ENCODE results near the gene NT5DC4. TPM values are rescaled to one million over a fixed set of nuclear protein-coding genes. Genes with fewer than 3 reads are reported as not detected.
"Not testable (repeated sequence)": the region's sequence is repeated elsewhere in the genome, so short reads cannot be mapped to it uniquely, and the experiment has no call there.

Gene NT5DC4
- total RNA-seq, 2 experiments from 2014 or later, result not detected

DNA sequence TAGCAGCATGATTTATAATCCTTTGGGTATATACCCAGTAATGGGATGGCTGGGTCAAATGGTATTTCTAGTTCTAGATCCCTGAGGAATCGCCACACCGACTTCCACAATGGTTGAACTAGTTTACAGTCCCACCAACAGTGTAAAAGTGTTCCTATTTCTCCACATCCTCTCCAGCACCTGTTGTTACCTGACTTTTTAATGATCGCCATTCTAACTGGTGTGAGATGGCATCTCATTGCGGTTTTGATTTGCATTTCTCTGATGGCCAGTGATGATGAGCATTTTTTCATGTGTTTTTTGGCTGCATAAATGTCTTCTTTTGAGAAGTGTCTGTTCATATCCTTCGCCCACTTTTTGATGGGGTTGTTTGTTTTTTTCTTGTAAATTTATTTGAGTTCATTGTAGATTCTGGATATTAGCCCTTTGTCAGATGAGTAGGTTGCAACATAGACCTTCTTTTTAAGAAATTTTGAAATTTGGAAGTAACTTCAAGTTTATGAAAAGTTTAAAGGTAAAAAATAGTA lies 3.9 kb upstream of the NT5DC4 start:
- peaks cover 12% of the 10 kb centered on the region for H3K27me3 Mint-ChIP-seq
- H3K4me3 Mint-ChIP-seq; H3K9me3 Mint-ChIP-seq (ENCODE audit: low read depth); H3K36me3 Mint-ChIP-seq; ATAC-seq; DNase-seq; H3K27ac Mint-ChIP-seq; CTCF ChIA-PET: not testable (repeated sequence)
- H3K4me1 Mint-ChIP-seq, result peaks cover 10% of the 10 kb centered on the region

DNA sequence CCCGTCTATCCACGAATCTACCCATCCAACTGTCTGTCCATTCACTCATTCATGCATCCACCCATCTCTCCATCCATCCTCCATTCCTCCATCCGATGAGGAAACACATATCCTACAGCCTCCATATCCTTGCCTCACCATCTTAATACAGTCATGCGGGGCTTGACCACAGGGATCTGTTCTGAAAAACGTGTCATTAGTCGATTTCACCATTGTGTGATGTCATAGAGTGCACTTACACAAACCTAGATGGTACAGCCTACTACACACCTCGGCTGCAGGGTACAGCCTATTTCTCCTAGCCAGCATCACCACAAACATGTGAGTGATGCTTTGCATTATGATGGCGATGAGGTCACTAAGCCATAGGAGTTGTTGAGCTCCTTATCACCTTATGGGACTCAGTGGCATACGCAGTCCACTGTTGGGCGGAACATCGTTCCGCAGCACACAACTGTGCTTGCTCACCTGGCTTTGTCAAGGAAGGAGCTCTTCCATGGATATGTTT lies 1.9 kb upstream of the NT5DC4 start:
- Mint-ChIP-seq H3K4me3 (no peak overlapping the region), H3K27ac (no peak overlapping the region), H3K9me3 (ENCODE audit: low read depth) (no peaks in the 10 kb centered on the region), H3K27me3 (peaks cover 8% of the 10 kb centered on the region), H3K36me3 (no peaks in the 10 kb centered on the region), H3K4me1 (no peaks in the 10 kb centered on the region)
- CTCF ChIA-PET, result interaction anchor here (1.1 to 1.4 kb wide), 5 partner anchors 13 to 119 kb away, joined by 3 to 5 read pairs (median 4); partner anchors contain the start of gene SLC20A1
- ATAC-seq (no peak), DNase-seq (no peak)

DNA sequence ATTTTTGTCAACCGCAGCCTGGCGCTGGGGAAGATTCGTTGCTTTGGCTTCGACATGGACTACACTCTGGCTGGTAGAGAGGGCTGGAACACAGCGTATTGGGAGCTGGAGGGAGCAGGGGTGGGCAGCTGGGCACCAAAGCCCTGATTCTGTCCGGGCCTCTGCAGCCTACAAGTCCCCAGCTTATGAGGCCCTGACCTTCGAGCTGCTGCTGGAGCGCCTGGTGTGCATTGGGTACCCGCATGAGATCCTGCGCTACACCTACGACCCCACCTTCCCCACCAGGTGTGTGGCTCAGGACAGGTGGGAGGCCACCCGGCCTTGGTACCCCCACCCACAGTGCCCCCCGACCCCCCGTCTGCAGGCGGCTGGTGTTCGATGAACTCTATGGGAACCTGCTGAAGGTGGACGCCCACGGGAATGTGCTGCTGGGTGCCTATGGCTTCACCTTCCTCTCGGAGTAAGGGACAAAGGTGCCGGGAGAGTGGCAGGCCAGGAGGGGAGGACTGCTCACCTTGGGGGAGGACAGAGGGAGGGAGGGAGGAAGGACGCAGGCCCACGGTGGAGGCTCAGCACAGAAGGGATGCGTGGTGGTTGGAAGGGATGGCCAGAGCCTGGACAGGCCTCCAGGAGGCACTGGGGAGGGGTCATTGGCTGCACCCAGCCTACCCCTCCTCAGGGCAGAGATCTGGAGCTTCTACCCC lies 1.2 kb downstream of the NT5DC4 start:
- CTCF ChIA-PET, result interaction anchor here (0.8 to 14.1 kb wide), 5 partner anchors 15 to 118 kb away, joined by 3 to 247 read pairs (median 5); no protein-coding TSS in a partner anchor
- ATAC-seq (no peak), DNase-seq (no peak)
- peaks cover 8% of the 10 kb centered on the region for H3K27me3 Mint-ChIP-seq
- no peaks in the 10 kb centered on the region for H3K9me3 Mint-ChIP-seq (ENCODE audit: low read depth)
- no peak overlapping the region for H3K4me3 Mint-ChIP-seq
- no peak overlapping the region for H3K27ac Mint-ChIP-seq
- H3K4me1 Mint-ChIP-seq, result peaks cover 14% of the 10 kb centered on the region
- no peaks in the 10 kb centered on the region for H3K36me3 Mint-ChIP-seq

DNA sequence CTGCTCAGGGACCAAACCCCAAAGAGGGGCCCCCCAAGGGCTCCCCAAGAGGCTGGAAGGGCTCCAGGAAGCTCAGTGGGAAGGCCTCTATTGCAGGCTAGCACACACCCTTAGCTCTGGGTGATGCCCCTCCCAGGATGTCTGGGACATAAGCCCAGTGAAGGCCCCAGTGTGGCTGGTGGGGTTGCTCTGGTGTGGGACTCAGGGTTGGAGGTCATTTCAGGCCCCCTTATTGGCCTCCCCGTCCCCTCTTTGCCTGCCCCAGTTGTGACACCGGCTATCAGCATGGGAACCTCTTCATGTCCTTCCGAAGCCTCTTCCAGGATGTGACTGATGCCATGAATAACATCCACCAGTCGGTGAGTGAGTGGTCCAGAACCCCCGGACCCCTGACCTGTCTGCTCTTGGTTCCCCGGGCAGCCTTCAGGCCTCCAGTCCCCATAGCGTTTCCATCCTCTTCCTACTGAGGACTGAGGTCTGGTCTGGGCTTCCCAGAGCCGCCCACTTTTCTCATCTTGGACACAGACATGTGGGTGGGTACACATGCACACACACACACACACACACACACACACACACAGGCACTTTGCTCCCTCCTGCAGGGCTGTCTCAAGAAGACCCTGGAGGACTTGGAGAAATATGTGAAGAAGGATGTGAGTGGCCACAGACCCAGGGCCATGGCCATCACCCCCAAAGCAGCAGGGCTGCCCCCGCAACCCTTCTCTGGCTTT lies 2.2 kb downstream of the NT5DC4 start:
- Mint-ChIP-seq H3K4me1 (peaks cover 14% of the 10 kb centered on the region), H3K9me3 (ENCODE audit: low read depth) (no peaks in the 10 kb centered on the region), H3K36me3 (no peaks in the 10 kb centered on the region), H3K27me3 (peaks cover 11% of the 10 kb centered on the region), H3K27ac (no peak overlapping the region), H3K4me3 (no peak overlapping the region)
- no peak for ATAC-seq
- DNase-seq, result no peak
- CTCF ChIA-PET, result interaction anchor here (1.6 to 14.1 kb wide), 5 partner anchors 16 to 119 kb away, joined by 5 to 247 read pairs (median 59); no protein-coding TSS in a partner anchor

DNA sequence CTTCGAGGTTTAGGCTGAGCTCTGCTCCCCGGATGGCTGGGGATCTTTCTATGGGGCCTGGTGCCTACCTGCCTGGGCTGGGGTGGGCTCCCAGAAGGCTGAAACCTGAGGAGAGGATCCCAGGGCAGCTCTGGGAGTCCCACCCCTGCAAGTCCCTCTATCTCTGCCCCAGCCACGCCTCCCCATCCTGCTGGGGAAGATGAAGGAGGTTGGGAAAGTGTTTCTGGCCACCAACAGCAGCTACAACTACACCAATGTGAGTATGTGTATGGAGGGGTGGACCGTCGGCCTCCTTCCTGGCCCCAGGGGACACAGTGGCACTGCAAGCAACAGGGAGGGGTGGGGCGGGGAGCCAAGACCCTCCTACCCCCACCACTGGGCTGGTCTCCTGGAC lies 2.7 kb downstream of the NT5DC4 start:
- no peak for ATAC-seq
- no peak for DNase-seq
- H3K27ac Mint-ChIP-seq, result no peak overlapping the region
- CTCF ChIA-PET, result interaction anchor here (1.3 to 14.1 kb wide), 5 partner anchors 16 to 120 kb away, joined by 4 to 247 read pairs (median 59); no protein-coding TSS in a partner anchor
- H3K27me3 Mint-ChIP-seq, result peaks cover 17% of the 10 kb centered on the region
- no peaks in the 10 kb centered on the region for H3K36me3 Mint-ChIP-seq
- H3K9me3 Mint-ChIP-seq (ENCODE audit: low read depth), result no peaks in the 10 kb centered on the region
- H3K4me3 Mint-ChIP-seq, result no peak overlapping the region
- H3K4me1 Mint-ChIP-seq, result peaks cover 17% of the 10 kb centered on the region

DNA sequence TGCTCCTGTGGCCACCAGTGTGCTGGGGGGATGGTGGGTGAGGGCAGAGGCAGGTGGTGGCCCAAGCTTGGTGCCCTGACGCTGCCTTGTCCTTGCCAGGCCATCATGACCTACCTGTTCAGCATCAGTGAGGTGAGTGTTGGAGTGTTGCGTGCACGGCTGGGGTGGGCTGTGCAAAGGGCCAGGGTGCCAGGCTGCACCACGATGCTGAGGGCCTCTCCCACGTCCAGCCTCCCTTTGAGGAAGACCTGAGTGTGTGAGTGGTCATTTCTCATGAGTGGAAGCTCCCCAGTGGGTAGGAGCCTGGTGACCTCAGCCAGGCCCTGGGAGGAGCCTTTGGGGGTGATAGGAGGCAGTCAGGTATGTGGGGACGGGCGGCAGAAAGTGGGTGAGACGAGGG lies 3.2 kb downstream of the NT5DC4 start:
- Mint-ChIP-seq H3K27ac (no peak overlapping the region), H3K36me3 (no peaks in the 10 kb centered on the region), H3K9me3 (ENCODE audit: low read depth) (no peaks in the 10 kb centered on the region), H3K4me3 (no peak overlapping the region), H3K4me1 (peaks cover 17% of the 10 kb centered on the region), H3K27me3 (peaks cover 14% of the 10 kb centered on the region)
- no peak for DNase-seq
- CTCF ChIA-PET, result interaction anchor here (1.3 to 14.1 kb wide), 8 partner anchors 13 to 162 kb away, joined by 4 to 247 read pairs (median 41); partner anchors contain the start of gene CHCHD5
- no peak for ATAC-seq

DNA sequence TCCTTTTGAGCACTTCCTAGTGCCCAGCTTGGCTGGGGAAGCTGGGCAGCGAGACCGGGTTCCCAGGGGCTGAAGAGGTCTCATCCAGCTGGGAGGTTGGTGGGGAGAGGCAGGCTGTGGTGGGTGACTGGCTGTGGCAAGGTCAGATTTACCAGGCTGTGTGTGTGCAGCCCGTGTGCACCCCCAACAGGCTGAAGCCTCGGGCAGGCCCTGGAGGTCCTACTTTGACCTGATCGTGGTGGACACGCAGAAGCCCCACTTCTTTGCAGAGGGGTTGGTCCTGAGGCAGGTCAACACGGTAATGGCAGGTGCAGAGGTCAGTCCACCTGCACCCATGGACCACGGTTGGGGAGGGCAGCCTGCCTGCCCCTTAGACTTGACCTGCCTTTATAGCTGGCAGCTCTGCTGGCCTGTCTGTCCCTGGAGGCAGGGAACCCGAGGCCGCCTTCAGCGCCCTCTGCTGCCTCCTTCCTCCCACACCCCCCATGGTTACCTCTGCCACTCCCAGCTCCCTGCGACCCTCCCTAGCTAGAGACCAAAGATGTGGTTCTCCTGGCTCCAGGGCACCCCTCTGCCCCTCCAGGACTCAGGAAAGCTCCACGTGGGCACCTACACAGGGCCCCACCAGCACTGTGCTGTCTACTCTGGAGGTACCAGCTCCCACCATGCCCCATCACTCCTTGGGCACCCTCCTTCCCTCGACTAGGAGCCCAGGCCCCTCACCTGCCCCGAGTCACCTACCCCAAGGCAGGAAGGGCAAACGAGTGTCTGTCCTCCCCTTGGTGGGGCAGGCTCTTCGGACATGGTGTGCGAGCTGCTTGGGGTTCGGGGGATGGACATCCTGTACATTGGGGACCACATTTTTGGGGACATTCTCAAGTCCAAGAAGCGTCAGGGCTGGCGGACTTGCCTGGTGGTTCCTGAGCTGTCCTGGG lies 4.0 kb downstream of the NT5DC4 start:
- H3K4me1 Mint-ChIP-seq, result peaks cover 17% of the 10 kb centered on the region
- DNase-seq, result no peak

DNA sequence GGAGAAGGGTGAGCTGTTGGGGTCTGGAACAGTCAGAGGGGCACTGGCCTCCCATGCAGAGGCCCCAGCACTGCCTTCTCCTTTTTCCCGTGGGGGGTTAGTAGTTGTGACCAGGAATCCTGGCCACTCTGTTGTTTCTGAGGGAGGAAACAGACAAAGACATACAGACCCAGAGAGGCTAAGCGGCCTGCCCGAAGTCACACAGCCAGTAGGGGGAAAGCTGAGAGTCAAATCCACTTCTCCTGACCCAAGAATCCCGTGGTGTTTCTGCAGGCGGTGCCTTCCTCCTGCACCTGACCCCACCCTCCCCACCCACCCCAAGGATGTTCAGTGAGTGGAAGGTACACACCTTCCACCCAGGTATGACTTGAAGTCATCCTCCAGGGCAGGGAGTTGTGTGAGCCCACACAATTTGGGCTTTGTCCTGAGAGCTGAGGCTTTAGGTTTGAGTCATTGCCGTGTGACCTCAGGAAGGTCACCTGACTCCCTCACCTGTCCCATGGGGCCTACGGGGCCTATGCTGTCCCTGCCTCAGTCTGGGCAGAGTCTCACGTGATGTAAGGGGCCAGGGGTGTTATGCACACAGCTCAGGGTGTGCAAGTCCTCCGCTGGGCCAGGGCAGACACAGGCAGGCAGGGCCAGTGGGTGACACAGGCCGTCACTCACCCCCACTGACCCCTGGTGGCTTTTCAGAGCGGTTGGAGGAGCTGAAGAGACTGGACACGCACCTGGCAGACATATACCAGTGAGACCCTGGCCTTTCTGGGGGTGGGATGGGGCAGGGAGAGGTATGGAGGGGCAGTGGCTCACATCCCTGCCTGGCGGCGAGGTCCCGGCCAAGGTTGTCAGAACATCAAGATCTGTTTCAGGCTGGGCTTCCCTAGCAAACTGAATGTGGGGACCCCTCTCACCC lies 5.0 kb downstream of the NT5DC4 start:
- H3K9me3 Mint-ChIP-seq (ENCODE audit: low read depth), result no peaks in the 10 kb centered on the region
- DNase-seq (no peak), ATAC-seq (no peak)
- CTCF ChIA-PET, result interaction anchor here (0.6 to 14.1 kb wide), 41 partner anchors 12 to 215 kb away, joined by 3 to 247 read pairs (median 5); partner anchors contain the start of genes CHCHD5, IL1B and SLC20A1
- peaks cover 10% of the 10 kb centered on the region for H3K27me3 Mint-ChIP-seq
- no peak overlapping the region for H3K27ac Mint-ChIP-seq
- H3K36me3 Mint-ChIP-seq, result no peaks in the 10 kb centered on the region
- peaks cover 17% of the 10 kb centered on the region for H3K4me1 Mint-ChIP-seq
- H3K4me3 Mint-ChIP-seq, result no peak overlapping the region

More for the DNA sequence above, 4.0 kb downstream of the NT5DC4 start:
- CTCF ChIA-PET, result interaction anchor here (0.6 to 14.1 kb wide), 20 partner anchors 13 to 216 kb away, joined by 3 to 247 read pairs (median 6); partner anchors contain the start of gene CHCHD5
- no peak overlapping the region for H3K4me3 Mint-ChIP-seq
- H3K36me3 Mint-ChIP-seq, result no peaks in the 10 kb centered on the region
- H3K9me3 Mint-ChIP-seq (ENCODE audit: low read depth), result no peaks in the 10 kb centered on the region
- peak overlapping the region; percentile 15 for H3K27ac Mint-ChIP-seq
- peaks cover 14% of the 10 kb centered on the region for H3K27me3 Mint-ChIP-seq
- no peak for ATAC-seq

DNA sequence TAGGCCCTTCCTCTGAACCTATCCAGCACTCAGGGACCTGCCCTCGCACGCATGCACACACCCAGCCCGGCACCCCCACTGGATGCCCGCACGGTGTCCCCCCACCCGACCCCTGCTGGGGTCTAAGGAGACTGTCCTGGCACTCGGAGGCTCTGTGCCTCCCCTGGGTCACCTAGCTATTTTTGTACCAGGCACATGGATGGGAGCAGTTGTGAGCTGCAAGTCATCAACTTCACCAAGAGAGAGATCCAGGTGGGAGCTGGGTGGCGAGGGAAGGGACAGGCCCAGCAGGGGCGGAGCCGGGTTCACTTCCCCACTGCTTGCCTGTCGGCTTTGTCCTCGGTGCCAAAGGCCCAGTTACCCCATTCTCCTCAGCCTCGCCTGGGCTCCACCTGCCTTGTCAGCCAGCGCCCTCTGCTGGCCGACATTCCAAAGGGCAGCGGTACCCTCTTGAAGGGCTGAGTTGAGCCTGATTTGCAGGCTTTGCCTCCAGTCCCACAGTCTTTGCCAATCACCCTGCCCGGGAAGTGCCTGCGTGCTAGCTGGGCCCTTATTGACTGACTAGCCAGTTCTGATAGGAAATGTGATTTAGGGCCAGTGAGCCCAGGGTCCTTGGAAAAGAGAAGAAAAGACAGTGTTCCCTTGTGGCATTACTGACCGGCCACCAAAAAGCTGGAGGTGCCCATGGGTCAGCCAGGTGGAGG lies 5.8 kb downstream of the NT5DC4 start:
- peak; percentile 93 for DNase-seq
- H3K36me3 Mint-ChIP-seq, result no peaks in the 10 kb centered on the region
- no peak overlapping the region for H3K4me3 Mint-ChIP-seq
- ATAC-seq, result peak; percentile 99
- H3K27me3 Mint-ChIP-seq, result peaks cover 10% of the 10 kb centered on the region
- peaks cover 19% of the 10 kb centered on the region for H3K4me1 Mint-ChIP-seq
- CTCF ChIA-PET, result interaction anchor here (0.6 to 14.1 kb wide), 40 partner anchors 11 to 245 kb away, joined by 3 to 247 read pairs (median 4); partner anchors contain the start of genes CHCHD5, IL1B and SLC20A1
- peak overlapping the region; percentile 75 for H3K27ac Mint-ChIP-seq
- H3K9me3 Mint-ChIP-seq (ENCODE audit: low read depth), result no peaks in the 10 kb centered on the region

DNA sequence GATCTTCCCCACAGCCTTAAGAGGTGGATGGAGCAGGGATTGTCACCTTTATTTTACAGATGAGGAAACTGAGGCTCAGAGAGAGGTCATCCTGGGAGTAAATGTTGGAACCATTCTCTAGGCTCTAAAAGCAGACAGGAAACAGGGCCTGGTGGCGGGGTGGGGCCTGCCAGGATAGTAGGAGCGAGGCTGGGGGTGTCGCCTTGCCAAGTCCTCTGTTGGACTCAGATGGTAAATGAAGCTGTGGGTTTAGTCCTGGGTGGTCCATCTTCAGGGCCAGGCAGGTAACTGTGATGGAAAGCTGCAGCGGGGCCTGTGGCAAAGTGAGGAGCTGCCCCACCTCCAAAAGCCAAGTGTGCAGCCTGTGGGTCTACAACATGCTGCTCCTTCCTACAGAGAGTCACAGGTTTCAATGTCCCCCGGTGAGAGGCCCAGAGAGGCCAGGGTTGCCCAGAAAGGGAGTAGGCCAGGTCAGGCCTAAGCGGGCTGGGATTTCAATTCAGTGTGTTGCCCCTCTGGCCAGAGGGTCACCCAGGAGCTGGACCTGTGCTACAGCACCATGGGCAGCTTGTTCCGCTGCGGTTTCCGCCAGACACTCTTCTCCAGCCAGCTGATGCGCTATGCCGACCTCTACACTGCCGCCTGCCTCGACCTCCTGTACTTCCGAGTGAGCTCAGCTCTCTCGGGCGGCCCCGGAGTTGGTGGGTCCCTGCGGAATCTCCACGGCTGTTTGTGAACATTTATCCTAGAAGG lies 6.6 kb downstream of the NT5DC4 start:
- H3K4me1 Mint-ChIP-seq, result peaks cover 19% of the 10 kb centered on the region
- CTCF ChIA-PET, result interaction anchor here (0.6 to 14.1 kb wide), 25 partner anchors 10 to 246 kb away, joined by 3 to 247 read pairs (median 7); partner anchors contain the start of genes CHCHD5, IL1B and SLC20A1

More for the DNA sequence above, 6.6 kb downstream of the NT5DC4 start:
- H3K4me3 Mint-ChIP-seq, result no peak overlapping the region
- peaks cover 10% of the 10 kb centered on the region for H3K27me3 Mint-ChIP-seq
- DNase-seq (no peak), ATAC-seq (no peak)
- H3K9me3 Mint-ChIP-seq (ENCODE audit: low read depth), result no peaks in the 10 kb centered on the region
- no peak overlapping the region for H3K27ac Mint-ChIP-seq
- no peaks in the 10 kb centered on the region for H3K36me3 Mint-ChIP-seq

All from activated CD8-positive, alpha-beta memory T cell treated with anti-CD3 and anti-CD28 coated beads, Interleukin-2, amount 10 ng/mL, durations not matched to agents 7 days and 5 days (primary cell).